Activated T-cell treated with anti-CD3 and anti-CD28 coated beads, Interleukin-2, amount 50 U/mL, for 4 hours (primary cell): ENCODE data around the gene NELFCD. TPM values are rescaled to one million over a fixed set of nuclear protein-coding genes. Genes with fewer than 3 reads are reported as not detected.
"Not testable (repeated sequence)": the region's sequence is repeated elsewhere in the genome, so short reads cannot be mapped to it uniquely, and the experiment has no call there.

Experiments used
- ATAC-seq, 2 donors: fragments of 200-7000 bp; cut with Tn5 transposase; one replicate each; pipeline ENCODE4 v1.10.0; 2021
- DNase-seq: peaks from one replicate; pipeline ENCODE4 v3.0.0-alpha.2; 2020
- H3K27me3 Mint-ChIP-seq: one replicate; pipeline ENCODE4 v1.8.0; 2021; ENCODE audit warnings: low read depth, mixed read lengths
- H3K36me3 Mint-ChIP-seq: one replicate; pipeline ENCODE4 v1.8.0; 2022; ENCODE audit warnings: mixed read lengths; ENCODE audit not compliant: insufficient read depth
- H3K4me1 Mint-ChIP-seq: one replicate; pipeline ENCODE4 v1.8.0; 2021; ENCODE audit warnings: low read depth, mixed read lengths
- H3K4me3 Mint-ChIP-seq: one replicate; pipeline ENCODE4 v1.8.0; 2021; ENCODE audit warnings: mild to moderate bottlenecking, moderate library complexity, mixed read lengths
- H3K9me3 Mint-ChIP-seq: one replicate; pipeline ENCODE4 v1.8.0; 2021; ENCODE audit warnings: mixed read lengths
- total RNA-seq, 3 donors: library from RNA; stranded (reverse); gene quantifications; one replicate each; pipeline ENCODE4 v1.2.1, GENCODE V29; 2021

The NELFCD gene
- total RNA-seq, 3 donors from 2014 or later, result 119 to 146 (median 128) TPM

GRCh38 chr20:59005523-59006166 is 24.6 kb downstream of the NELFCD start:
- DNase-seq, result no peak
- H3K9me3 Mint-ChIP-seq, result no peaks in the 10 kb centered on the region
- H3K4me1 Mint-ChIP-seq, result peaks cover 40% of the 10 kb centered on the region
- ATAC-seq, result no peak
- H3K36me3 Mint-ChIP-seq, result no peaks in the 10 kb centered on the region
- peak overlapping the region; percentile 77 for H3K4me3 Mint-ChIP-seq
- no peaks in the 10 kb centered on the region for H3K27me3 Mint-ChIP-seq

- ATAC-seq (peak; percentile 12 to 16), DNase-seq (no peak)
- Mint-ChIP-seq H3K9me3 (no peaks in the 10 kb centered on the region), H3K36me3 (no peaks in the 10 kb centered on the region), H3K27me3 (no peaks in the 10 kb centered on the region), H3K4me3 (peak overlapping the region; percentile 77), H3K4me1 (peaks cover 41% of the 10 kb centered on the region)
These were observed 25.3 kb downstream of the NELFCD start for GRCh38 chr20:59006167-59006863.

- DNase-seq, result no peak
- H3K4me1 Mint-ChIP-seq, result peaks cover 44% of the 10 kb centered on the region
- no peaks in the 10 kb centered on the region for H3K27me3 Mint-ChIP-seq
- no peaks in the 10 kb centered on the region for H3K9me3 Mint-ChIP-seq
- H3K36me3 Mint-ChIP-seq, result no peaks in the 10 kb centered on the region
- peak; percentile 78 to 82 for ATAC-seq
- H3K4me3 Mint-ChIP-seq, result peak within 1 kb of the TSS; percentile 79
These were observed 26.0 kb downstream of the NELFCD start, which contains the start of gene CTSZ for GRCh38 chr20:59006864-59007664. Gene CTSZ, minus strand, starts transcription at chr20:59007254. Its CDS starts 126 bp downstream, at chr20:59007128.

GRCh38 chr20:59007665-59008511 is 26.8 kb downstream of the NELFCD start:
- DNase-seq, result no peak
- Mint-ChIP-seq H3K9me3 (no peaks in the 10 kb centered on the region), H3K27me3 (no peaks in the 10 kb centered on the region), H3K4me1 (peaks cover 40% of the 10 kb centered on the region), H3K36me3 (no peaks in the 10 kb centered on the region), H3K4me3 (peak overlapping the region; percentile 79)
- ATAC-seq, result no peak

GRCh38 chr20:59008715-59009336 is 27.8 kb downstream of the NELFCD start:
- Mint-ChIP-seq H3K9me3 (no peaks in the 10 kb centered on the region), H3K4me1 (peaks cover 39% of the 10 kb centered on the region), H3K36me3 (no peaks in the 10 kb centered on the region), H3K4me3 (no peak overlapping the region), H3K27me3 (no peaks in the 10 kb centered on the region)
- DNase-seq, result no peak
- ATAC-seq, result no peak

- Mint-ChIP-seq H3K36me3 (no peaks in the 10 kb centered on the region), H3K9me3 (no peaks in the 10 kb centered on the region), H3K27me3 (no peaks in the 10 kb centered on the region), H3K4me1 (peaks cover 34% of the 10 kb centered on the region), H3K4me3 (no peak overlapping the region)
- DNase-seq, result no peak
- ATAC-seq, result no peak
These were observed 29.4 kb downstream of the NELFCD start for GRCh38 chr20:59010321-59010994.

- Mint-ChIP-seq H3K4me1 (peaks cover 29% of the 10 kb centered on the region), H3K4me3 (no peak overlapping the region), H3K36me3 (no peaks in the 10 kb centered on the region), H3K27me3 (no peaks in the 10 kb centered on the region), H3K9me3 (no peaks in the 10 kb centered on the region)
- ATAC-seq (no peak), DNase-seq (no peak)
These were observed 30.2 kb downstream of the NELFCD start for GRCh38 chr20:59010995-59011873.

GRCh38 chr20:59011874-59012157 is 30.8 kb downstream of the NELFCD start:
- not testable (repeated sequence) for ATAC-seq, H3K9me3 Mint-ChIP-seq, H3K27me3 Mint-ChIP-seq, DNase-seq, H3K36me3 Mint-ChIP-seq, H3K4me3 Mint-ChIP-seq
- peaks cover 35% of the 10 kb centered on the region for H3K4me1 Mint-ChIP-seq

- DNase-seq (no peak), ATAC-seq (no peak)
- H3K4me3 Mint-ChIP-seq, result no peak overlapping the region
- H3K4me1 Mint-ChIP-seq, result peaks cover 44% of the 10 kb centered on the region
- H3K27me3 Mint-ChIP-seq, result no peaks in the 10 kb centered on the region
- no peaks in the 10 kb centered on the region for H3K9me3 Mint-ChIP-seq
- no peaks in the 10 kb centered on the region for H3K36me3 Mint-ChIP-seq
These were observed 32.2 kb downstream of the NELFCD start for GRCh38 chr20:59013031-59013951.

- DNase-seq (no peak), ATAC-seq (peak; percentile 59 to 60)
- Mint-ChIP-seq H3K9me3 (no peaks in the 10 kb centered on the region), H3K36me3 (no peaks in the 10 kb centered on the region), H3K4me1 (peaks cover 44% of the 10 kb centered on the region), H3K4me3 (no peak overlapping the region), H3K27me3 (no peaks in the 10 kb centered on the region)
These were observed 33.0 kb downstream of the NELFCD start for GRCh38 chr20:59013959-59014608.

- Mint-ChIP-seq H3K4me3 (no peak overlapping the region), H3K9me3 (no peaks in the 10 kb centered on the region), H3K36me3 (no peaks in the 10 kb centered on the region), H3K4me1 (peaks cover 44% of the 10 kb centered on the region), H3K27me3 (no peaks in the 10 kb centered on the region)
- DNase-seq, result no peak
- no peak for ATAC-seq
These were observed 33.8 kb downstream of the NELFCD start for GRCh38 chr20:59014680-59015389.
